Nephron (organoid): ENCODE data around the gene SEPTIN11.

Source experiments
- H3K27ac Mint-ChIP-seq, 3 experiments: 2 replicates each; pipeline ENCODE4 v1.8.0; 2020; ENCODE audit warnings: mixed read lengths in 3 of 3, mild to moderate bottlenecking in 2 of 3, moderate library complexity in 1 of 3
- H3K27me3 Mint-ChIP-seq: 2 replicates; pipeline ENCODE4 v1.8.0; 2021; ENCODE audit warnings: low read depth, mild to moderate bottlenecking, moderate library complexity, mixed read lengths
- H3K36me3 Mint-ChIP-seq: 2 replicates; pipeline ENCODE4 v1.8.0; 2020; ENCODE audit warnings: low read depth, mixed read lengths
- H3K4me1 Mint-ChIP-seq: 2 replicates; pipeline ENCODE4 v1.8.0; 2020; ENCODE audit warnings: mixed read lengths
- H3K4me3 Mint-ChIP-seq, 3 experiments: 2 replicates each; pipeline ENCODE4 v1.8.0; 2020; ENCODE audit warnings: mild to moderate bottlenecking in 3 of 3, mixed read lengths in 3 of 3, moderate library complexity in 2 of 3
- H3K9me3 Mint-ChIP-seq: 2 replicates; pipeline ENCODE4 v1.8.0; 2020; ENCODE audit warnings: mixed read lengths
- CTCF ChIP-seq, 3 experiments: fragments of 200-600 bp; sonication (generic); IDR thresholded peaks; one replicate each; pipeline ENCODE4 v1.5.0; 2021; ENCODE audit warnings: antibody characterized with exemption in 3 of 3; ENCODE audit not compliant: unreplicated experiment in 3 of 3

Gene SEPTIN11

GRCh38 chr4:76952656-76953582, 3.4 kb downstream of the SEPTIN11 start:
- Mint-ChIP-seq H3K4me3 (peak overlapping the region; percentile 85 to 93 (median 90)), H3K4me1 (peaks cover 77% of the 10 kb centered on the region), H3K27ac (peak overlapping the region; percentile 89 to 91 (median 91)), H3K36me3 (peaks cover 41% of the 10 kb centered on the region), H3K9me3 (no peaks in the 10 kb centered on the region), H3K27me3 (no peaks in the 10 kb centered on the region)
- no peak for TF ChIP-seq CTCF (IDR thresholded peaks at IDR 0.05; ENCODE audit: unreplicated experiment in 3 of 3)

GRCh38 chr4:76953956-76954355, 4.4 kb downstream of the SEPTIN11 start:
- Mint-ChIP-seq H3K27ac (peak overlapping the region; percentile 28 to 65 (median 46)), H3K9me3 (no peaks in the 10 kb centered on the region), H3K27me3 (no peaks in the 10 kb centered on the region), H3K36me3 (peaks cover 50% of the 10 kb centered on the region), H3K4me1 (peaks cover 79% of the 10 kb centered on the region), H3K4me3 (peak overlapping the region; percentile 40 to 54 (median 51))
- no peak for TF ChIP-seq CTCF (IDR thresholded peaks at IDR 0.05; ENCODE audit: unreplicated experiment in 3 of 3)

- no peak for TF ChIP-seq CTCF (IDR thresholded peaks at IDR 0.05; ENCODE audit: unreplicated experiment in 3 of 3)
- Mint-ChIP-seq H3K4me3 (peak overlapping the region; percentile 40 to 51 (median 43)), H3K4me1 (peaks cover 79% of the 10 kb centered on the region), H3K9me3 (no peaks in the 10 kb centered on the region), H3K27me3 (no peaks in the 10 kb centered on the region), H3K36me3 (peaks cover 53% of the 10 kb centered on the region), H3K27ac (peak overlapping the region; percentile 28 to 65 (median 46))
These were observed 4.9 kb downstream of the SEPTIN11 start for GRCh38 chr4:76954489-76954888.

- no peaks in the 10 kb centered on the region for H3K9me3 Mint-ChIP-seq
- TF ChIP-seq CTCF (IDR thresholded peaks at IDR 0.05; ENCODE audit: unreplicated experiment in 3 of 3): no peak
- H3K4me1 Mint-ChIP-seq: peaks cover 82% of the 10 kb centered on the region
- peak overlapping the region; percentile 52 to 74 (median 63) for H3K27ac Mint-ChIP-seq
- H3K4me3 Mint-ChIP-seq: peak overlapping the region in 1 of 3 experiments; percentile 17
- H3K27me3 Mint-ChIP-seq: no peaks in the 10 kb centered on the region
- peaks cover 56% of the 10 kb centered on the region for H3K36me3 Mint-ChIP-seq
These were observed 5.6 kb downstream of the SEPTIN11 start for GRCh38 chr4:76955182-76955581.

GRCh38 chr4:76957004-76957738, 7.6 kb downstream of the SEPTIN11 start:
- Mint-ChIP-seq H3K4me1 (peaks cover 90% of the 10 kb centered on the region), H3K9me3 (no peaks in the 10 kb centered on the region), H3K36me3 (peaks cover 64% of the 10 kb centered on the region), H3K27me3 (no peaks in the 10 kb centered on the region), H3K27ac (peak overlapping the region; percentile 48 to 94 (median 63)), H3K4me3 (peak overlapping the region in 1 of 3 experiments; percentile 0)
- no peak for TF ChIP-seq CTCF (IDR thresholded peaks at IDR 0.05; ENCODE audit: unreplicated experiment in 3 of 3)
